ENCODE measurements around the gene TBC1D4. TPM values are rescaled to one million over a fixed set of nuclear protein-coding genes. Genes with fewer than 3 reads are reported as not detected.

Gene TBC1D4
- polyA plus RNA-seq, 1 experiment = 8.0 TPM

GRCh38 chr13:75347925-75348324 is 134.0 kb downstream of the TBC1D4 start:
- POLR2A ChIA-PET = no interaction called here
- DNase-seq (ENCODE audit: low read depth, low spot score) = no peak
- CTCF ChIA-PET = no interaction called here
- H3K27ac ChIP-seq (ENCODE audit: low read depth, low read length) = no peak overlapping the region
- H3K27me3 ChIP-seq (ENCODE audit: control insufficient read depth, insufficient read depth, low read length) = no peaks in the 10 kb centered on the region
- no peak overlapping the region for H3K4me3 ChIP-seq (ENCODE audit: low read depth, low read length)
- H3K9me3 ChIP-seq (ENCODE audit: control insufficient read depth, insufficient read depth, low read length) = no peaks in the 10 kb centered on the region
- TF ChIP-seq CTCF (IDR thresholded peaks at IDR 0.05; ENCODE audit: low read depth, low read length) = no peak

- H3K4me3 ChIP-seq (ENCODE audit: low read depth, low read length) = no peak overlapping the region
- ChIA-PET POLR2A (no interaction called here), CTCF (no interaction called here)
- no peak overlapping the region for H3K27ac ChIP-seq (ENCODE audit: low read depth, low read length)
- no peak for TF ChIP-seq CTCF (IDR thresholded peaks at IDR 0.05; ENCODE audit: low read depth, low read length)
- DNase-seq (ENCODE audit: low read depth, low spot score) = no peak
- H3K9me3 ChIP-seq (ENCODE audit: control insufficient read depth, insufficient read depth, low read length) = no peaks in the 10 kb centered on the region
- H3K27me3 ChIP-seq (ENCODE audit: control insufficient read depth, insufficient read depth, low read length) = no peaks in the 10 kb centered on the region
These were observed 134.5 kb downstream of the TBC1D4 start for GRCh38 chr13:75347457-75347856.

- no peaks in the 10 kb centered on the region for H3K9me3 ChIP-seq (ENCODE audit: control insufficient read depth, insufficient read depth, low read length)
- TF ChIP-seq CTCF (IDR thresholded peaks at IDR 0.05; ENCODE audit: low read depth, low read length) = no peak
- DNase-seq (ENCODE audit: low read depth, low spot score) = no peak
- no peak overlapping the region for H3K4me3 ChIP-seq (ENCODE audit: low read depth, low read length)
- H3K27me3 ChIP-seq (ENCODE audit: control insufficient read depth, insufficient read depth, low read length) = no peaks in the 10 kb centered on the region
- CTCF ChIA-PET = interaction anchor here (0.6 to 1.7 kb wide), 2 partner anchors 27 to 28 kb away, joined by 3 to 7 read pairs; no protein-coding TSS in a partner anchor
- POLR2A ChIA-PET = interaction anchor here (0.6 kb wide), 1 partner anchor 1746 kb away, joined by 5 read pairs; no protein-coding TSS in a partner anchor
- no peak overlapping the region for H3K27ac ChIP-seq (ENCODE audit: low read depth, low read length)
These were observed 136.8 kb downstream of the TBC1D4 start for GRCh38 chr13:75345193-75345592.

- no peak overlapping the region for H3K27ac ChIP-seq (ENCODE audit: low read depth, low read length)
- H3K27me3 ChIP-seq (ENCODE audit: control insufficient read depth, insufficient read depth, low read length) = no peaks in the 10 kb centered on the region
- no peak for DNase-seq (ENCODE audit: low read depth, low spot score)
- ChIA-PET CTCF (no interaction called here), POLR2A (no interaction called here)
- TF ChIP-seq CTCF (IDR thresholded peaks at IDR 0.05; ENCODE audit: low read depth, low read length) = no peak
- H3K4me3 ChIP-seq (ENCODE audit: low read depth, low read length) = no peak overlapping the region
- no peaks in the 10 kb centered on the region for H3K9me3 ChIP-seq (ENCODE audit: control insufficient read depth, insufficient read depth, low read length)
These were observed 140.9 kb downstream of the TBC1D4 start for GRCh38 chr13:75341028-75341427.

- TF ChIP-seq CTCF (IDR thresholded peaks at IDR 0.05; ENCODE audit: low read depth, low read length) = no peak
- Histone ChIP-seq H3K4me3 (ENCODE audit: low read depth, low read length) (no peak overlapping the region), H3K27me3 (ENCODE audit: control insufficient read depth, insufficient read depth, low read length) (no peaks in the 10 kb centered on the region), H3K27ac (ENCODE audit: low read depth, low read length) (no peak overlapping the region), H3K9me3 (ENCODE audit: control insufficient read depth, insufficient read depth, low read length) (no peaks in the 10 kb centered on the region)
- no peak for DNase-seq (ENCODE audit: low read depth, low spot score)
- CTCF ChIA-PET = no interaction called here
- POLR2A ChIA-PET = no interaction called here
These were observed 142.2 kb downstream of the TBC1D4 start for GRCh38 chr13:75339635-75340374.
